Stomach smooth muscle (tissue), 2 donors: ENCODE measurements around the gene MCM3.

Experiments
- H3K27ac ChIP-seq: one replicate; pipeline ENCODE4 v1.7.0; 2013; ENCODE audit warnings: mild to moderate bottlenecking, low read length, inconsistent platforms
- H3K27me3 ChIP-seq, 2 donors: one replicate each; pipeline ENCODE4 v1.7.0; 2013; ENCODE audit warnings: low read length in 2 of 2; ENCODE audit not compliant: insufficient read depth in 2 of 2, control insufficient read depth in 1 of 2
- H3K36me3 ChIP-seq, 2 donors: one replicate each; pipeline ENCODE4 v1.7.0; 2013; ENCODE audit warnings: low read length in 2 of 2; ENCODE audit not compliant: control insufficient read depth in 2 of 2, insufficient read depth in 2 of 2
- H3K4me1 ChIP-seq: one replicate; pipeline ENCODE4 v1.7.0; 2013; ENCODE audit warnings: low read length; ENCODE audit not compliant: control insufficient read depth, insufficient read depth
- H3K4me3 ChIP-seq, 2 donors: one replicate each; pipeline ENCODE4 v1.7.0; 2013; ENCODE audit warnings: low read length in 2 of 2
- H3K9ac ChIP-seq, 2 donors: one replicate each; pipeline ENCODE4 v1.7.0; 2013; ENCODE audit warnings: low read length in 2 of 2, mild to moderate bottlenecking in 1 of 2
- H3K9me3 ChIP-seq, 2 donors: one replicate each; pipeline ENCODE4 v1.7.0; 2013; ENCODE audit warnings: low read length in 2 of 2; ENCODE audit not compliant: control insufficient read depth in 2 of 2
- donor health status: healthy.
- donor health status: Pancreatic carcinoma.

The MCM3 gene

GRCh38 chr6:52249078-52249477 is 35.5 kb downstream of the MCM3 start:
- no peaks in the 10 kb centered on the region for H3K36me3 ChIP-seq
- peaks cover 0 to 3% of the 10 kb centered on the region in 2 donors for H3K27me3 ChIP-seq
- H3K4me3 ChIP-seq: no peak overlapping the region
- H3K27ac ChIP-seq: no peak overlapping the region
- H3K9ac ChIP-seq: no peak overlapping the region
- no peaks in the 10 kb centered on the region for H3K4me1 ChIP-seq
- H3K9me3 ChIP-seq: no peaks in the 10 kb centered on the region

- Histone ChIP-seq H3K9ac (no peak overlapping the region), H3K9me3 (no peaks in the 10 kb centered on the region), H3K27ac (no peak overlapping the region), H3K4me1 (no peaks in the 10 kb centered on the region), H3K27me3 (no peaks in the 10 kb centered on the region), H3K4me3 (no peak overlapping the region), H3K36me3 (no peaks in the 10 kb centered on the region)
Observed at GRCh38 chr6:52245425-52245824, 39.1 kb downstream of the MCM3 start.

- no peaks in the 10 kb centered on the region for H3K9me3 ChIP-seq
- no peaks in the 10 kb centered on the region for H3K27me3 ChIP-seq
- H3K4me1 ChIP-seq: no peaks in the 10 kb centered on the region
- H3K36me3 ChIP-seq: no peaks in the 10 kb centered on the region
- no peak within 1 kb of the TSS for H3K9ac ChIP-seq
- H3K4me3 ChIP-seq: no peak within 1 kb of the TSS
- H3K27ac ChIP-seq: no peak within 1 kb of the TSS
Observed at GRCh38 chr6:52244400-52244799, 40.1 kb downstream of the MCM3 start, which contains the start of gene IL17F. Gene IL17F, minus strand, starts transcription at chr6:52244500. Its CDS starts 71 bp downstream, at chr6:52244429.

GRCh38 chr6:52243282-52243893 is 41.2 kb downstream of the MCM3 start:
- Histone ChIP-seq H3K27me3 (no peaks in the 10 kb centered on the region), H3K4me3 (no peak overlapping the region), H3K9me3 (no peaks in the 10 kb centered on the region), H3K36me3 (no peaks in the 10 kb centered on the region), H3K27ac (no peak overlapping the region), H3K9ac (no peak overlapping the region), H3K4me1 (no peaks in the 10 kb centered on the region)

GRCh38 chr6:52241819-52242218 is 42.7 kb downstream of the MCM3 start:
- Histone ChIP-seq H3K4me3 (no peak overlapping the region), H3K27ac (no peak overlapping the region), H3K4me1 (no peaks in the 10 kb centered on the region), H3K9ac (no peak overlapping the region), H3K36me3 (no peaks in the 10 kb centered on the region), H3K27me3 (peaks cover 0 to 2% of the 10 kb centered on the region in 2 donors), H3K9me3 (no peaks in the 10 kb centered on the region)

GRCh38 chr6:52233975-52234823 is 50.3 kb downstream of the MCM3 start:
- H3K27ac ChIP-seq: no peak overlapping the region
- peaks cover 0 to 3% of the 10 kb centered on the region in 2 donors for H3K27me3 ChIP-seq
- H3K9me3 ChIP-seq: no peaks in the 10 kb centered on the region
- no peaks in the 10 kb centered on the region for H3K36me3 ChIP-seq
- H3K4me3 ChIP-seq: no peak overlapping the region
- no peaks in the 10 kb centered on the region for H3K4me1 ChIP-seq
- H3K9ac ChIP-seq: no peak overlapping the region

GRCh38 chr6:52233005-52233404 is 51.5 kb downstream of the MCM3 start:
- Histone ChIP-seq H3K9ac (no peak overlapping the region), H3K4me1 (no peaks in the 10 kb centered on the region), H3K9me3 (no peaks in the 10 kb centered on the region), H3K36me3 (no peaks in the 10 kb centered on the region), H3K4me3 (no peak overlapping the region), H3K27me3 (peaks cover 0 to 3% of the 10 kb centered on the region in 2 donors), H3K27ac (no peak overlapping the region)

- H3K4me3 ChIP-seq: no peak overlapping the region
- H3K27ac ChIP-seq: no peak overlapping the region
- H3K36me3 ChIP-seq: no peaks in the 10 kb centered on the region
- H3K4me1 ChIP-seq: no peaks in the 10 kb centered on the region
- H3K27me3 ChIP-seq: no peaks in the 10 kb centered on the region
- H3K9ac ChIP-seq: no peak overlapping the region
- H3K9me3 ChIP-seq: no peaks in the 10 kb centered on the region
Observed at GRCh38 chr6:52231406-52232127, 53.0 kb downstream of the MCM3 start.

- no peaks in the 10 kb centered on the region for H3K27me3 ChIP-seq
- no peak overlapping the region for H3K9ac ChIP-seq
- H3K4me1 ChIP-seq: no peaks in the 10 kb centered on the region
- H3K9me3 ChIP-seq: no peaks in the 10 kb centered on the region
- H3K27ac ChIP-seq: no peak overlapping the region
- no peak overlapping the region for H3K4me3 ChIP-seq
- H3K36me3 ChIP-seq: no peaks in the 10 kb centered on the region
Observed at GRCh38 chr6:52230685-52231084, 53.9 kb downstream of the MCM3 start.

- Histone ChIP-seq H3K27ac (no peak overlapping the region), H3K9me3 (no peaks in the 10 kb centered on the region), H3K4me1 (no peaks in the 10 kb centered on the region), H3K27me3 (no peaks in the 10 kb centered on the region), H3K9ac (no peak overlapping the region), H3K4me3 (no peak overlapping the region), H3K36me3 (no peaks in the 10 kb centered on the region)
Observed at GRCh38 chr6:52227495-52227894, 57.0 kb downstream of the MCM3 start.
